GM21360 (cell line): ENCODE results near the gene CNTRL.
"Not testable (repeated sequence)": the region's sequence is repeated elsewhere in the genome, so short reads cannot be mapped to it uniquely, and the experiment has no call there.

Source experiments
- ATAC-seq: cut with Tn5 transposase; IDR thresholded peaks from one replicate; pipeline ENCODE4 v1.9.1; 2021; ENCODE audit warnings: mild to moderate bottlenecking, moderate library complexity; ENCODE audit not compliant: unreplicated experiment

CNTRL gene

DNA sequence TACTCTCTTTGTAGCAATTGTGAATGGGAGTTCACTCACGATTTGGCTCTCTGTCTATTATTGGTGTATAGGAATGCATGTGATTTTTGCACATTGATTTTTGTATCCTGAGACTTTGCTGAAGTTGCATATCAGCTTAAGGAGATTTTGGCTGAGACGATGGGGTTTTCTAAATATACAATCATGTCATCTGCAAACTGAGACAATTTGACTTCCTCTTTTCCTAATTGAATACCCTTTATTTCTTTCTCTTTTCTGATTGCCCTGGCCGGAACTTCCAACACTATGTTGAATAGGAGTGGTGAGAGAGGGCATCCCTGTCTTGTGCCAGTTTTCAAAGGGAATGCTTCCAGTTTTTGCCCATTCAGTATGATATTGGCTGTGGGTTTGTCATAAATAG, 54.6 kb downstream of the CNTRL start:
- not testable (repeated sequence) for ATAC-seq

DNA sequence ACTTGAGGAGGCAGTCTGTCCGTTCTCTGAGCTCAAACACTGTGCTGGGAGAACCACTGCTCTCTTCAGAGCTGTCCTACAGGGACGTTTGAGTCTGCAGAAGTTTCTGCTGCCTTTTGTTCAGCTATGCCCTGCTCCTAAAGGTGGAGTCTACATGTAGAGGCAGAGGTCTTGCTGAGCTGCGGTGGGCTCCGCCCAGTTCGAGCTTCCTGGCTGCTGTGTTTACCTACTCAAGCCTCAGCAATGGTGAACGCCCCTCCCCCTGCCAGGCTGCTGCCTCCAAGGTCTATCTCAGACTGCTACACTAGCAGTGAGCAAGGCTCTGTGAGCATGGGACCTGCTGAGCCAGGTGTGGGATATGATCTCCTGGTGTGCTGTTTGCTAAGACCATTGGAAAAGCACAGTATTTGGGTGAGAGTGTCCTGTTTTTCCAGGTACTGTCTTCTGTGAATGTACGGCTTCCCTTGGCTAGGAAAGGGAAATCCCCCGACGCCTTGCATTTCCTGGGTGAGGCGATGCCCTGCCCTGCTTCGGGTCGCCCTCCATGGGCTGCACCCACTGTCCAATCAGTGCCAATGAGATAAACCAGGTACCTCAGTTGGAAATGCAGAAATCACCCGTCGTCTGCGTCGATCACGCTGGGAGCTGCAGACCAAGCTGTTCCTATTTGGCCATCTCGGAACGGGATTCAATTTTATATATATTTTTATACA, 58.5 kb downstream of the CNTRL start:
- ATAC-seq, result no peak

DNA sequence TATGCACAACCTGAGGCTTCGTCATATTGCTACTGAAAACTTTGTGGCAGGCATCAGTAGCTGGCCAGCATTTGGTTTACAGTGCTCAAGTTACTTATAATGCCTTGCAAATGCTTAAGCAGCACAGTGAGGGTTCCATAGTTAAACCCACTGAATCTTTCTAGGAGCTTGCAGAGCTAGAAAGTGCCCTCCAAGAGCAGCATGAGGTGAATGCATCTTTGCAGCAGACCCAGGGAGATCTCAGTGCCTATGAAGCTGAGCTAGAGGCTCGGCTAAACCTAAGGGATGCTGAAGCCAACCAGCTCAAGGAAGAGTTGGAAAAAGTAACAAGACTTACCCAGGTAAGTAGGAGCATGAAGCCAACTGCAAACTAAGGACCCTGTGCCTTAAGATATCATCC, 60.9 kb downstream of the CNTRL start:
- no peak for ATAC-seq

DNA sequence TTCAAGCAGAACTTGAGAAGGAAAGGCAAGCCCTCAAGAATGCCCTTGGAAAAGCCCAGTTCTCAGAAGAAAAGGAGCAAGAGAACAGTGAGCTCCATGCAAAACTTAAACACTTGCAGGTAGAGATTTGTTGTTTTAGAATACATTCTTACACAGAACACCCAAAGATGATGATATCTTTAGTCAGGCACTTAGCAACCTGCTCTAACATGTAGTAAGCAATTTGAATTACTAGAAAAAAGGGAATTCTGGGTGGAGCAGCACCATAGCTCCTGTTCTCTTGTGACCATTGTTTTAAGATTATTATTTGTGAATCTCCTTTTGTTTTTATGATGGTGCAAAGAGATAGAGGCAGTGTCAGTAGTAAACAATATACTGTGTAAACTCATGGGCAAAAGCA, 63.8 kb downstream of the CNTRL start:
- no peak for ATAC-seq

DNA sequence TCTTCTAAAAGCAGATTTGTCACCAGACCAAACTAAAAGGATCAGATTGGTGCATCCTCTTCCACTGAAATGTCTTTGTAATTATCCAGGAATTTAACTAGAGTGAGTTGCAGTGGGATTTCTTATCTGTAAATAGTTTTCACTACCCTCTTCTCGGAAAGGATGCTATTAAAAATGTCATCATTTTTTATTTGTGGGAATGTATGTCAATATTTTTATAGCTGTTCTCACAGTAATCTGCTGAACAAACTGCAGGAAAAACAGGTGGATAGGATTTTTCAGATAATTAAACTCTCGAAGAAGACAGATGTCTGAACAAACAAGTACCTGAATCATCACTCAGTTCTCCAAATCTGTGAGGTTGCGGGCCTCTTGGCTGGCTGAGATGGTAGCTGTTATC, 64.2 kb downstream of the CNTRL start:
- no peak for ATAC-seq

DNA sequence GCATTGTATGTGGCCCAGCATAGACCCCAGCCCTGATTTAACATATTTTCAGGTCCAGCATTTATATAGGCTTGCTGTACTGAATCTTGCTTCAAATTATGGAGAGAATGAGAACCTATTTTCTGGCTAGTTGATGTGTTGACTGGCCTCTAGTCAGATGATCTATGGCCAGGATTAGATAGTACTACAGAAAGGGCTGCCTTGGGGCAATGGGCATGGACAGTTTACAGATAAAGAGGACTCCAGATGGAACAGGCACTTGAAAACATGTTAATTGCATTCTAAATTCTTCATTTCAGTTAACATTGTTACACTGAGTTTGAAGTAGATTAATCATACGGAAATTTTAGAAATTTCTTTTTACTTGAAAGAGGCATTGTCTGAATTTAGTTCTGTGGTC, 65.4 kb downstream of the CNTRL start:
- no peak for ATAC-seq

DNA sequence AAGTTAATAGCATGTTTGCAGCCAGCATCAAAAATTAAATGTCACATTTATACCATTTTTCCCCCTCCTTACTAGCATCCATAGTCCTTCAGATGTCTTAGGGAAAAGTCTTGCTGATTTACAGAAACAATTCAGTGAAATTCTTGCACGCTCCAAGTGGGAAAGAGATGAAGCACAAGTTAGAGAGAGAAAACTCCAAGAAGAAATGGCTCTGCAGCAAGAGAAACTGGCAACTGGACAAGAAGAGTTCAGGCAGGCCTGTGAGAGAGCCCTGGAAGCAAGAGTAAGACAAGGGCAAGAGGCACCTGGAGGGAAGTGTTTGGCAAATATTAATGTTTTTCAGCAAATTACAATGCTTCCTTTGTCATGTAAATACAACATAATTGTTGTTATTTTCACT, 66.6 kb downstream of the CNTRL start:
- ATAC-seq, result no peak

DNA sequence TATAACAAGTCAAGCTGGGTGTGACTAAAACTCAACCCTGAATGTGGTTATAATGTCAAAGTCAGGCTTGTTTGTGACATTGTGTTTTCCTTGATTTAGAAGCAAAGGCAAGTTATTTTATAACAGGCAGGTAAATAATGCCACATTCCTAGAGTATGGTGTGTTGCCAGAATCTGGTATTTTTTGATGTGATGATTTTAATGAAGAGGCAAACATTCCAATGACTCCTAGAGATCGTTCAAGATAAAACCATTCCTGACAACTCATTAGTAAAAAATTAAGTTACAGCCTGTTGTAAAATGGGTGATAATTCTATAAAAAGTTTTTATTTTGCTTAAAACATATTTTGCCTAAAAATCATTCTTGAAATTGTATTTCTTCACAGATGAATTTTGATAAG, 67.0 kb downstream of the CNTRL start:
- ATAC-seq, result no peak

DNA sequence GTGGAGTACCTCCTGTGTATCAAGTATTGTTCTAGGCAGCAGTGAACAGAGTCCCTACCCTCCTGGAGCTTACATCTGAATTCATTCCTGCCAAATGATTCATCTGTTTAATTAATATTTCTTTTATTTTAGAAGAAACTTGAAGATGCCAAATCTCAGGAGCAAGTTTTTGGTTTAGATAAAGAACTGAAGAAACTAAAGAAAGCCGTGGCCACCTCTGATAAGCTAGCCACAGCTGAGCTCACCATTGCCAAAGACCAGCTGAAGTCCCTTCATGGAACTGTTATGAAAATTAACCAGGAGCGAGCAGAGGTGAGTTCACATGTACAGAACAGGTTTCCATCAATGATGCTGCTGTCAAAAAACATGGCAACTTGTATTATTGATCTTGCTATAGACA, 69.0 kb downstream of the CNTRL start:
- no peak for ATAC-seq

DNA sequence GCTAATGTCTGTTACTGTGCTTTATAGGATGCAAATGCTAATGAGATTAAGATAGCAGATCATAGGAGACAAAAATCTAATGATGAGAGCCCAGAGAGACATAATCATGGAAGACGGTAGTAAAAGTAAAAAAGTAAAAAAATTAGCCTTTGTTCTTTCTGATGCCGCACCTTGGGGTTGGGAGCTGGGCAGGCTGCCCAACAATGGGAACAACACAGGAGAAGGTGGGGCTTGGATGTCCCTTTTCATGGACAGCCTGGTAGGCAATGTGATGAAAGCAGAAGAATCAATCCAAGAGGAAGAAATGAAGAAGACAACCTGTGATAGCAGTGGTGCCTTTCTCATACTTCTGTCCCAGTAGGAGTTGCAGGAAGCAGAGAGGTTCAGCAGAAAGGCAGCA, 69.7 kb downstream of the CNTRL start:
- ATAC-seq, result no peak

DNA sequence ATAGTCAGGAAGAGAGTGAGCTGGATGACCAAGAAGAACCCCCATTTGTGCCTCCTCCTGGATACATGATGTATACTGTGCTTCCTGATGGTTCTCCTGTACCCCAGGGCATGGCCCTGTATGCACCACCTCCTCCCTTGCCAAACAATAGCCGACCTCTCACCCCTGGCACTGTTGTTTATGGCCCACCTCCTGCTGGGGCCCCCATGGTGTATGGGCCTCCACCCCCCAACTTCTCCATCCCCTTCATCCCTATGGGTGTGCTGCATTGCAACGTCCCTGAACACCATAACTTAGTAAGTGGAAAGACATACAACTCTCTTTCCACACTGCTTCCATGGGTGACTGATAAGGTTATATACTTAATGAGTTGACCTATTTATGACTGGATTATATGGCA, 75.4 kb downstream of the CNTRL start:
- ATAC-seq, result no peak

DNA sequence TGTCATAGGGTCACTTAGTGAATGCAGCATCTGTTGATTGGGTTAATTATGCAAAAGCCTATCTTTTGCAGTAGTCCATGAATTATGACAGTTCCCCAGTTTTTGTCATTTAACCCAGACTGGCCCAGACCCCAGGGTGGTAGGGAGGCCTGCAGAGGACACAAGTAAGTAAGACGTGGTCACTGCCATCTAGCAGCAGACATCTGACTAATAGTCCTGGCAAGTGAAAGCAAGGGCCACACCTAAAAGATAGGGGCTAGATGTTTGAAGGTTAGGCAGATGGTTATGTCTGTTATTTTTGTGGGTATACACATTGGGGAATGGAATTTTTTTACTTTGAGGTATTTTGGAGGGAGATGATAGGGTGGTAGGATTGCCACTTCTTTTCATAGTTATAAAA, 78.9 kb downstream of the CNTRL start:
- no peak for ATAC-seq

DNA sequence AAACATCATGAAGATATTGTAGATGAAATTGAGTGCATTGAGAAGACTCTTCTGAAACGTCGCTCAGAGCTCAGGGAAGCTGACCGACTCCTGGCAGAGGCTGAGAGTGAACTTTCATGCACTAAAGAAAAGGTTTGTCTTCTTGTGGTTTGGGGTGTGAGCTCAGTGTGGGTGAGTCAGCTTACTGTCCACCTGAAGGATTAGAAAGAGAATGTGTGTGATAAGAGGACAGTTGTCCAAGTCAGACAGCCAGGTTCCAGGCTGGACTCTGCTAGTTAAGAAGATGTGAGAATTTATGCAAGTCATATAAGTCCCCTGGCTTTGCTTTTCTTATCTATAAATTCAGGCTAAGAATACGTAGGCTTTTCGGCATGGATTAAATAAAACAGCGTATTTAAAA, 80.0 kb downstream of the CNTRL start:
- ATAC-seq, result no peak

DNA sequence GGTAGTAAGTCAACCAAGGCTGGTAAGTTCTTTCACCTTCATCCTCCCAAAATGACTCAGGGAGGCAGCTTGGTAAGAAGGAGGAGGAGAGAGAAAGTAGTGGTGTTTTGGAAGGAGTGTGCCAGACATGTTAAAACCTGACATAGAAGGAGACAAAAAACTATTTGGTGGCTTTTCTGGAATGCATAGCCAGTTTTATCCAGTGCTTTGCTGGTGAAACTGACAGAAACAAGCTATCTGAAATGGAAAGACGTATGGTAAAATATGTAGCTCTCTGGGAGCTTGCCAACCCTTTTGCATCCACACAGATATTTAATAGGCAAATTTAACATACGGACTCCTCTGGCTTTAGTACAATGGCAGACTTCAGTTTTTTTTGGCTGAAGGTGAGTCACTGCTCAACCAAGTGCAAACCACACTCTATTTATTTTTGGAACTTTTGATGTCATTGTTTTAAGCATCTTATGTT, 81.5 kb downstream of the CNTRL start:
- peak; percentile 86 for ATAC-seq

DNA sequence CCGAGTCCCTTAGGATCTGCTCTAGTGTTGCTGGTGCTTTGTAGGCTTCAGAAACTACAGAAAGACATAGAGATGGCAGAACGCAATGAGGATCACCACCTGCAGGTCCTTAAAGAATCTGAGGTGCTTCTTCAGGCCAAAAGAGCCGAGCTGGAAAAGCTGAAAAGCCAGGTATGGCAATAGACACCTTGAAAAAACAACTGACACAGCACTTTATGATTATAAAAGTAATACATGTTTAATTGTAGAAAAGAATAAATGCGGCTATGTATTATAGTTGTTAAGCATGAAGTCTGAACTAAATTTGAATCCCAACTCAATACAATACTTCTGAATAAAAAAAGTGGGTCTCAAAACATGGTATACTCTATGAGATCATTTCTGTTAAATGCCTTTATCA, 83.2 kb downstream of the CNTRL start:
- no peak for ATAC-seq

DNA sequence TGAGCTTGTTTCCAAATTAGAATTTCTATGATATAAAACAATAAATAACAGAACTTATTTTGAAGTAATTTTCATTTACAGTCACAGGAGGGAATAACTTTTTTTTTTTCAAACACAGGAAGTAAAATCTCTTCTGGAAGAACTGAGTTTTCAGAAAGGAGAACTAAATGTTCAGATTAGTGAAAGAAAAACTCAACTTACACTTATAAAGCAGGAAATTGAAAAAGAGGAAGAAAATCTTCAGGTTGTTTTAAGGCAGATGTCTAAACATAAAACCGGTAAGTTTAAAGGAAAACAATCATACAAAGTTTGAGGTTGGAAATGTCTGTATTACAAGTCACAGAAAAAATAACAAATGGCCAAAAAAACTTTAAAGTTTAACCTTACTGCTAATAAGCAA, 85.3 kb downstream of the CNTRL start:
- ATAC-seq, result no peak

DNA sequence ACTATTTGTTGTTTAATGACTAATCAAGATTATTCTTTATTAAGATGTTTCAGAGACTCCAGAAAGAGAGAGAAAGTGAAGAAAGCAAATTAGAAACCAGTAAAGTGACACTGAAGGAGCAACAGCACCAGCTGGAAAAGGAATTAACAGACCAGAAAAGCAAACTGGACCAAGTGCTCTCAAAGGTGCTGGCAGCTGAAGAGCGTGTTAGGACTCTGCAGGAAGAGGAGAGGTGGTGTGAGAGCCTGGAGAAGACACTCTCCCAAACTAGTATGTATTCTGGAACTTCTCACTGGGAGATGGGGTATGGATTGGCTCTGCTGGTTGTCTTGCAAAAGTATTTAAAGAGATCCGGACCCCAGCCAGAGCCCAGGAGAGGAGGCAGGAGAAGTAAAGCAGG, 93.3 kb downstream of the CNTRL start:
- ATAC-seq, result no peak

DNA sequence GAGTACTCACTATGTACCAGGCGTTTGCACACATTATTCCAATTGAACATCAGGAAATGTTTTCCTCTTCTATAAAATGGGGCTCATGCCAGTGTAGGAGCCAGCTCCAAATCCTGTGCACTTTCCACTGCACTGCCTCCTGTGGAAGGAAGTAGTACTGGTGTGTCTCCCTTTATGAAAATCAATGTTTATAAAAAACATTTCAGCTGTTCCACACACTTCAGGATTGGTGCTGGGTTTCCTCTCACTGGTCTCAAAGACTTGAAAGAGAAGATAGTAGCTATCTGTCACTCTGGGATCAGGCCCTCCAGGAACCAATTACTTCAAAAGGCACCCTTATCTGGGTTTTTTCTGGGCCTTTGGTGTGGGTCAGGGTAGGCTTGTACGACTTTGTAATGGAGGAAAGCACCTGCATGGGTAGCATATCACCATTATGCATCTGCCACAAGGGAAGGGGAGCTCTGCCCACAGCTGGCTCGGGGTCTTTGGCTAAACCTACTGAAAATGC, 94.4 kb downstream of the CNTRL start:
- no peak for ATAC-seq

DNA sequence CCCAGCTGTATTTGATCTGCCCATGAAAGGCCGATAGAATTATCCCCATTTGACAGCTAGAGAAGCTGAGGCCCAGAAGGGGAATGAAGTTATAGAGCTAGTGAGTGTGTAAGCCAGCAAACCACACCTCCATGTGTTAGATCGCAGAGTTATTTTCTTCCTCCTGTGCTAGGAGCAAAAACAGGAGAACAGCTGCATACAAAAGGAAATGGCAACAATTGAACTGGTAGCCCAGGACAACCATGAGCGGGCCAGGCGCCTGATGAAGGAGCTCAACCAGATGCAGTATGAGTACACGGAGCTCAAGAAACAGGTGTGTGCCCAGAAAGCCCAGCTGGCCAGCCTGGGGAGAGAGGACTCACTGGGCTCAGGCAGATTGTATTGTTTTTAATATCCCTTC, 96.5 kb downstream of the CNTRL start:
- ATAC-seq, result no peak

DNA sequence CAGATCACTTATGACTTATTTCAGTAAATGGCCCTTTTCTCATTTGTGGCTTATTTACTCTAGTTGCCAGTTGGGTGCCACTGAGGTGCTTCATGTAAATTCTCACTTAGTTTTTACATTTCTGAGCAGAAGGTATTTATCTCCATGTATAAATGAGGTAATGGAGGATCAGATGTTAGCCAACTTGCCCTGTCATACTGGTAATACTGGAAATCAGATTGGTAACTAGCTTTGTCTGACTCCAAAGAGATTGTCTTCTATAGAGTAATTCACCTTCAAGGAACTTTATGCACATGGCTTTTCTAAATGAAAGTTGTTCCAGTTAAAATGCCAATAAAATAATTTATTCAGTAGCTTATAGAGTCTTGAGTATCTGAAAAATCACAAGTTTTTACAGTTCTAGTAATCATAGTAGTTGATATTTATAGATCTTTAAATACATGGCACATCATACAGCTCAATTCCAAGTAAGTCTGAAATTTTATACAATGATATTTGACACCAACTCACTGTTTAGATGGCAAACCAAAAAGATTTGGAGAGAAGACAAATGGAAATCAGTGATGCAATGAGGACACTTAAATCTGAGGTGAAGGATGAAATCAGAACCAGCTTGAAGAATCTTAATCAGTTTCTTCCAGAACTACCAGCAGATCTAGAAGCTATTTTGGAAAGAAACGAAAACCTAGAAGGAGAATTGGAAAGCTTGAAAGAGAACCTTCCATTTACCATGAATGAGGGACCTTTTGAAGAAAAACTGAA, 98.2 kb downstream of the CNTRL start:
- no peak for ATAC-seq

DNA sequence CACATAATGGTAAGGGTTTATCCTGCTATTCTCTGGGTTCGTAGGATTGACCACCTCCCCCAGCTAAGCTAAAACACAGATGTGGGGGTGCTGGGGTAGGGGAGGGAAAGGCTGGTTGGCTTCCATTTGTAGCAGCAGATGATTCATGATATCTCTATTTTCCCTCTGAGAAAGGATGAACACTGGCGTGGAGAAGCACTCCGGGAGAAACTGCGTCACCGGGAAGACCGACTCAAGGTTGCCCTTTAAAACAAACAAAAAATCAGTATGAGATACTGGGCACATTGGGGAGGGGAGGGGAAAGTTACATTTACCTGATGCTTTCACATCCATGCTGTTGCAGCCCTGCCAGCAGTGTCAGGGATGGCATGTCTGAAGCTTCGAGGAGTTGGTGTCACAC, 98.7 kb downstream of the CNTRL start:
- no peak for ATAC-seq

DNA sequence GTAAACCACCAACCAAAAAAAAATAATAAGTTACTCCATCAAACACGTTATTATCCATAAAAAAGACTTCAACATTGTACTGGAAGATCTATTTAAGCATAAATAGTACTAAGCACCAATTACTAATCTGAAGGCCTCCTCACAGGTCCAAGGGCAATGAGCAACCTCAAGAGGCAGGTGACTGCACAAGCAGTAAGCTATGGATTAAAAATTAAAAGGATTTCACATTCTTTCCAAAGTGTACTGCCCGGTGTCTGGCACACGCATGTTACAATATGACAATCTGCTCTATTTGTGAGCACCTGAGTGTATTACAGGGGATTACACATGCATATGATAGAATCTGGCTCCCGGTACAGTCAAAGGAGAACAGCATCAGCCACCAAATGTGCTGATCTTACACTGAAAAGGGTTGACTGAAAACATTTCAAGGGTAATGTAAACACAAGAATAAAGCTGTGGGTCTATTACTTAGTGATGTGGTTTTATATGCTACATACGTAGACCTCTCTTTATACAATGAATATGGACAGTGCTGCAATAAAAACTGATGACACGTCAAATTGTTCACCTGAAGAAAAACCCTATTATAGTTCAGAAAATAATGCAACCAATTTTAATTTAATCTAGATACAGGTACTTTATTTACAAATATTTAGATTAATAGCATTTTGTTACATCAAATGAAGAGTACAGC, 104.1 kb downstream of the CNTRL start:
- ATAC-seq, result no peak
